Osteocyte (in vitro differentiated cells): ENCODE measurements around the gene SMIM33. TPM values are rescaled to one million over a fixed set of nuclear protein-coding genes. Genes with fewer than 3 reads are reported as not detected.
"Not testable (repeated sequence)": the region's sequence is repeated elsewhere in the genome, so short reads cannot be mapped to it uniquely, and the experiment has no call there.

Source experiments
- DNase-seq: peaks from one replicate; pipeline ENCODE4 v3.0.0; 2021; ENCODE audit warnings: mixed read lengths; ENCODE audit not compliant: unreplicated experiment; ENCODE audit errors: extremely low spot score
- H3K27ac Mint-ChIP-seq: one replicate; pipeline ENCODE4 v1.8.0; 2021; ENCODE audit warnings: mild to moderate bottlenecking, mixed read lengths; ENCODE audit not compliant: unreplicated experiment
- H3K27me3 Mint-ChIP-seq: one replicate; pipeline ENCODE4 v1.8.0; 2021; ENCODE audit warnings: mixed read lengths; ENCODE audit not compliant: unreplicated experiment
- H3K36me3 Mint-ChIP-seq: one replicate; pipeline ENCODE4 v1.8.0; 2021; ENCODE audit warnings: mixed read lengths; ENCODE audit not compliant: unreplicated experiment
- H3K4me1 Mint-ChIP-seq: one replicate; pipeline ENCODE4 v1.8.0; 2021; ENCODE audit warnings: mixed read lengths; ENCODE audit not compliant: unreplicated experiment
- H3K4me3 Mint-ChIP-seq: one replicate; pipeline ENCODE4 v1.8.0; 2021; ENCODE audit warnings: mild to moderate bottlenecking, moderate library complexity, mixed read lengths; ENCODE audit not compliant: unreplicated experiment
- H3K9me3 Mint-ChIP-seq: one replicate; pipeline ENCODE4 v1.8.0; 2021; ENCODE audit warnings: mixed read lengths; ENCODE audit not compliant: unreplicated experiment
- total RNA-seq: library from RNA; stranded (reverse); gene quantifications from 2 replicates; pipeline ENCODE4 v1.2.1, GENCODE V29; 2021
- TF ChIP-seq, protein P1 (sequence below): fragments of 200-600 bp; sonication (generic); IDR thresholded peaks from 2 replicates; pipeline ENCODE4 v1.5.0; 2021; ENCODE audit warnings: antibody characterized with exemption, mild to moderate bottlenecking, moderate library complexity

Gene SMIM33
- total RNA-seq, 1 donor from 2014 or later: not detected

- Mint-ChIP-seq H3K4me3 (no peak overlapping the region), H3K27me3 (no peaks in the 10 kb centered on the region), H3K9me3 (no peaks in the 10 kb centered on the region), H3K27ac (peak overlapping the region; percentile 74), H3K4me1 (peaks cover 32% of the 10 kb centered on the region), H3K36me3 (peaks cover 9% of the 10 kb centered on the region)
- TF ChIP-seq, protein P1, sequence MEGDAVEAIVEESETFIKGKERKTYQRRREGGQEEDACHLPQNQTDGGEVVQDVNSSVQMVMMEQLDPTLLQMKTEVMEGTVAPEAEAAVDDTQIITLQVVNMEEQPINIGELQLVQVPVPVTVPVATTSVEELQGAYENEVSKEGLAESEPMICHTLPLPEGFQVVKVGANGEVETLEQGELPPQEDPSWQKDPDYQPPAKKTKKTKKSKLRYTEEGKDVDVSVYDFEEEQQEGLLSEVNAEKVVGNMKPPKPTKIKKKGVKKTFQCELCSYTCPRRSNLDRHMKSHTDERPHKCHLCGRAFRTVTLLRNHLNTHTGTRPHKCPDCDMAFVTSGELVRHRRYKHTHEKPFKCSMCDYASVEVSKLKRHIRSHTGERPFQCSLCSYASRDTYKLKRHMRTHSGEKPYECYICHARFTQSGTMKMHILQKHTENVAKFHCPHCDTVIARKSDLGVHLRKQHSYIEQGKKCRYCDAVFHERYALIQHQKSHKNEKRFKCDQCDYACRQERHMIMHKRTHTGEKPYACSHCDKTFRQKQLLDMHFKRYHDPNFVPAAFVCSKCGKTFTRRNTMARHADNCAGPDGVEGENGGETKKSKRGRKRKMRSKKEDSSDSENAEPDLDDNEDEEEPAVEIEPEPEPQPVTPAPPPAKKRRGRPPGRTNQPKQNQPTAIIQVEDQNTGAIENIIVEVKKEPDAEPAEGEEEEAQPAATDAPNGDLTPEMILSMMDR: no peak
- DNase-seq: no peak
Observed at GRCh38 chr5:139473105-139473504, 2.3 kb downstream of the SMIM33 start.

DNA sequence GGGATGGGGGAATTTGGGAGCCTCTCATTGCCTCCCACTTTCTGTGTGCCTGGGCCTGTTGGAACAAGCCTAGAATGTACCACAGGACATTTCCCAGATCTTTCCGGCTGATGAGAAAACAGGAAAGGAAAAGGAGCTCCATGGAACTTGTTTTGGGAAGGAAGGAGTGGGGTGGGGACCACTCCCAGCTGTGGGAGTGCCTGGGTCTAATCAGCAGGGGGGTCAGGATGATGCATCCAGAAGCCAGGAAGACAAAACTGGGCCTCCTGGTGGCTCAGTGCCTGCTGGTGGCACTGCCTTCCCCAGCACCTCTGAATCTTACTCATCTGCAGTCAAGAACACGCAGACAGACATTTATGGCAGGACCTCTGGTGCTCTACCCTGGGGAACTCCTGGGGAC is 2.8 kb downstream of the SMIM33 start:
- peaks cover 30% of the 10 kb centered on the region for H3K4me1 Mint-ChIP-seq
- no peak for DNase-seq
- H3K27me3 Mint-ChIP-seq: no peaks in the 10 kb centered on the region
- H3K27ac Mint-ChIP-seq: peak overlapping the region; percentile 74
- no peaks in the 10 kb centered on the region for H3K9me3 Mint-ChIP-seq
- peaks cover 11% of the 10 kb centered on the region for H3K36me3 Mint-ChIP-seq
- TF ChIP-seq, protein P1: no peak
- no peak overlapping the region for H3K4me3 Mint-ChIP-seq

GRCh38 chr5:139474890-139475791 is 4.3 kb downstream of the SMIM33 start:
- no peak for DNase-seq
- TF ChIP-seq, protein P1: no peak
- no peak overlapping the region for H3K4me3 Mint-ChIP-seq
- H3K27me3 Mint-ChIP-seq: no peaks in the 10 kb centered on the region
- no peak overlapping the region for H3K27ac Mint-ChIP-seq
- H3K36me3 Mint-ChIP-seq: peaks cover 13% of the 10 kb centered on the region
- no peaks in the 10 kb centered on the region for H3K9me3 Mint-ChIP-seq
- H3K4me1 Mint-ChIP-seq: peaks cover 26% of the 10 kb centered on the region

GRCh38 chr5:139475865-139476617 is 5.2 kb downstream of the SMIM33 start:
- H3K4me1 Mint-ChIP-seq: peaks cover 32% of the 10 kb centered on the region

GRCh38 chr5:139478657-139479423 is 8.0 kb downstream of the SMIM33 start:
- H3K27ac Mint-ChIP-seq, DNase-seq, H3K27me3 Mint-ChIP-seq, H3K4me3 Mint-ChIP-seq, H3K9me3 Mint-ChIP-seq: not testable (repeated sequence)
- H3K36me3 Mint-ChIP-seq: peaks cover 13% of the 10 kb centered on the region
- peaks cover 35% of the 10 kb centered on the region for H3K4me1 Mint-ChIP-seq

More at GRCh38 chr5:139475865-139476617, 5.2 kb downstream of the SMIM33 start:
- TF ChIP-seq, protein P1: no peak
- Mint-ChIP-seq H3K9me3 (no peaks in the 10 kb centered on the region), H3K27me3 (no peaks in the 10 kb centered on the region), H3K4me3 (no peak overlapping the region), H3K27ac (no peak overlapping the region), H3K36me3 (peaks cover 13% of the 10 kb centered on the region)
- DNase-seq: no peak

DNA sequence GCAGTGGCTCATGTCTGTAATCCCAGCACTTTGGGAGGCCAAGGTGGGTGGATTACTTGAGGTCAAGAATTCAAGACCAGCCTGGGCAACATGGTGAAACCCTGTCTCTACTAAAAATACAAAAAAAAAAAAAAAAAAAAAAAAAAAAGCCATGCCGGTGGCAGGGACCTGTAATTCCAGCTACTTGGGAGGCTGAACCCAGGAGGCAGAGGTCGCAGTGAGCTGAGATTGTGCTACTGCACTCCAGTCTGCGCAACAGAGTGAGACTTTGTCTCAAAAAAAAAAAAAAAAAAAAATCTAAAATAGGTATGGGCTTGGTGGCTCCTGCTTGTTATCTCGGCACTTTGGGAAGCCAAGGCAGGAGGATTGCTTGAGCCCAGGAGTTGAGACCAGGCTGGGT is 8.9 kb downstream of the SMIM33 start:
- H3K4me1 Mint-ChIP-seq: peaks cover 32% of the 10 kb centered on the region
- not testable (repeated sequence) for H3K27me3 Mint-ChIP-seq, DNase-seq, H3K9me3 Mint-ChIP-seq, H3K27ac Mint-ChIP-seq, H3K4me3 Mint-ChIP-seq
- H3K36me3 Mint-ChIP-seq: peaks cover 13% of the 10 kb centered on the region
